ENCODE measurements around the gene APOL3. TPM values are rescaled to one million over a fixed set of nuclear protein-coding genes. Genes with fewer than 3 reads are reported as not detected.

APOL3 gene
- total RNA-seq, 1 experiment from 2014 or later, result 0.44 TPM

DNA sequence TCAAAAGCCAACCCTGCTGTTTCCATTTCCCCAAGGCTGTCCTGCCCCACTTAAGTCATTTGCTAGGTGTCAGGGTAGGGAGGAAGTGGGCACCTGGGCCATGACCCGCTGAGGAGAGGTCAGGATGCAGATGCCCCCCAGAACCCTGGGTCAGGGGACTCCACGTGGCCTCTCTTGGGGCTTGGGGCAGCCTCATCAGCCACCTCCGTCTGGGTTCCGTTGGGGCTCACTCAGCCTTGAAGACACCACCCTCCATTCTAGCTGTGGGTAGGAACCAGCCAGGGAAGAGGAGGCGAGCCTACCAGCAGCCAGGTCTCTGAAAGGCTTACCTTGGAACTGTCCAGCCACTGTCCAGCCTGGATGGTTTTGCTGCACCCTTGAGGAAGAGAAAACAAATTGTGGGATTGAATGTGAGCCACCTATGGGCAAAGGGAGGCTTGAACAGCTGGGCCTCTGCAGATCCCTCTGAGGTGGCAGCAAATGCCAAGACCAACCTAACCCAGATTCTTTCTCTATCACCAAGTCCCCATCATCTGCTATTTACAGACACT, 38.5 kb upstream of the APOL3 start:
- no peaks in the 10 kb centered on the region for H3K4me1 Mint-ChIP-seq (ENCODE audit: insufficient read depth, unreplicated experiment)
- BruUV-seq (replicated peaks), result no TSS peak
- CTCF ChIA-PET, result no interaction called here

GRCh38 chr22:36198536-36198935, 38.0 kb upstream of the APOL3 start:
- ChIA-PET CTCF (no interaction called here), POLR2A (interaction anchor here (1.1 kb wide), 1 partner anchor 41 kb away, joined by 6 read pairs; the partner anchor contains the start of gene APOL2)
- DNase-seq (ENCODE audit: unreplicated experiment), result no peak
- Mint-ChIP-seq H3K4me3 (ENCODE audit: unreplicated experiment) (no peak overlapping the region), H3K4me1 (ENCODE audit: insufficient read depth, unreplicated experiment) (no peaks in the 10 kb centered on the region), H3K27ac (ENCODE audit: low read depth, unreplicated experiment) (no peak overlapping the region), H3K36me3 (ENCODE audit: insufficient read depth, unreplicated experiment) (no peaks in the 10 kb centered on the region), H3K9me3 (ENCODE audit: unreplicated experiment) (no peaks in the 10 kb centered on the region), H3K27me3 (ENCODE audit: insufficient read depth, unreplicated experiment) (peaks cover 26% of the 10 kb centered on the region)
- intact Hi-C loops (cut with micrococcal nuclease), result loop anchor here (5.0 kb wide), 2 partner anchors 39 to 79 kb away; partner anchors contain the start of gene APOL2
- BruUV-seq (replicated peaks), result no TSS peak
- TF ChIP-seq, protein P1, sequence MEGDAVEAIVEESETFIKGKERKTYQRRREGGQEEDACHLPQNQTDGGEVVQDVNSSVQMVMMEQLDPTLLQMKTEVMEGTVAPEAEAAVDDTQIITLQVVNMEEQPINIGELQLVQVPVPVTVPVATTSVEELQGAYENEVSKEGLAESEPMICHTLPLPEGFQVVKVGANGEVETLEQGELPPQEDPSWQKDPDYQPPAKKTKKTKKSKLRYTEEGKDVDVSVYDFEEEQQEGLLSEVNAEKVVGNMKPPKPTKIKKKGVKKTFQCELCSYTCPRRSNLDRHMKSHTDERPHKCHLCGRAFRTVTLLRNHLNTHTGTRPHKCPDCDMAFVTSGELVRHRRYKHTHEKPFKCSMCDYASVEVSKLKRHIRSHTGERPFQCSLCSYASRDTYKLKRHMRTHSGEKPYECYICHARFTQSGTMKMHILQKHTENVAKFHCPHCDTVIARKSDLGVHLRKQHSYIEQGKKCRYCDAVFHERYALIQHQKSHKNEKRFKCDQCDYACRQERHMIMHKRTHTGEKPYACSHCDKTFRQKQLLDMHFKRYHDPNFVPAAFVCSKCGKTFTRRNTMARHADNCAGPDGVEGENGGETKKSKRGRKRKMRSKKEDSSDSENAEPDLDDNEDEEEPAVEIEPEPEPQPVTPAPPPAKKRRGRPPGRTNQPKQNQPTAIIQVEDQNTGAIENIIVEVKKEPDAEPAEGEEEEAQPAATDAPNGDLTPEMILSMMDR (IDR thresholded peaks at IDR 0.05; ENCODE audit: unreplicated experiment), result no peak

More for the DNA sequence above, 38.5 kb upstream of the APOL3 start:
- DNase-seq (ENCODE audit: unreplicated experiment), result no peak
- POLR2A ChIA-PET, result interaction anchor here (0.7 kb wide), 1 partner anchor 275 kb away, joined by 3 read pairs; no protein-coding TSS in a partner anchor
- Mint-ChIP-seq H3K4me3 (ENCODE audit: unreplicated experiment) (no peak overlapping the region), H3K27me3 (ENCODE audit: insufficient read depth, unreplicated experiment) (peaks cover 21% of the 10 kb centered on the region), H3K9me3 (ENCODE audit: unreplicated experiment) (no peaks in the 10 kb centered on the region), H3K36me3 (ENCODE audit: insufficient read depth, unreplicated experiment) (no peaks in the 10 kb centered on the region), H3K27ac (ENCODE audit: low read depth, unreplicated experiment) (no peak overlapping the region)
- TF ChIP-seq, protein P1 (IDR thresholded peaks at IDR 0.05; ENCODE audit: unreplicated experiment), result no peak
- intact Hi-C loops (cut with micrococcal nuclease), result loop anchor here (5.0 kb wide), 2 partner anchors 38 to 78 kb away; partner anchors contain the start of gene APOL2

GRCh38 chr22:36197514-36198146, 37.1 kb upstream of the APOL3 start:
- no peak for DNase-seq (ENCODE audit: unreplicated experiment)
- H3K4me3 Mint-ChIP-seq (ENCODE audit: unreplicated experiment), result no peak overlapping the region
- H3K27ac Mint-ChIP-seq (ENCODE audit: low read depth, unreplicated experiment), result no peak overlapping the region
- no peaks in the 10 kb centered on the region for H3K9me3 Mint-ChIP-seq (ENCODE audit: unreplicated experiment)
- POLR2A ChIA-PET, result interaction anchor here (0.6 to 1.1 kb wide), 2 partner anchors 42 to 90 kb away, joined by 3 to 6 read pairs; partner anchors contain the start of gene APOL2
- no peaks in the 10 kb centered on the region for H3K4me1 Mint-ChIP-seq (ENCODE audit: insufficient read depth, unreplicated experiment)
- TF ChIP-seq, protein P1 (IDR thresholded peaks at IDR 0.05; ENCODE audit: unreplicated experiment), result no peak
- intact Hi-C loops (cut with micrococcal nuclease), result loop anchor here (5.0 kb wide), 2 partner anchors 40 to 80 kb away; partner anchors contain the start of gene APOL2
- H3K36me3 Mint-ChIP-seq (ENCODE audit: insufficient read depth, unreplicated experiment), result no peaks in the 10 kb centered on the region
- H3K27me3 Mint-ChIP-seq (ENCODE audit: insufficient read depth, unreplicated experiment), result peaks cover 31% of the 10 kb centered on the region
- CTCF ChIA-PET, result interaction anchor here (0.7 to 0.8 kb wide), 2 partner anchors 12 to 39 kb away, joined by 3 to 4 read pairs; no protein-coding TSS in a partner anchor
- BruUV-seq (replicated peaks), result no TSS peak

GRCh38 chr22:36197065-36197440, 36.5 kb upstream of the APOL3 start:
- DNase-seq (ENCODE audit: unreplicated experiment), result no peak
- Mint-ChIP-seq H3K27ac (ENCODE audit: low read depth, unreplicated experiment) (no peak overlapping the region), H3K27me3 (ENCODE audit: insufficient read depth, unreplicated experiment) (peaks cover 31% of the 10 kb centered on the region), H3K4me3 (ENCODE audit: unreplicated experiment) (no peak overlapping the region), H3K4me1 (ENCODE audit: insufficient read depth, unreplicated experiment) (no peaks in the 10 kb centered on the region), H3K36me3 (ENCODE audit: insufficient read depth, unreplicated experiment) (no peaks in the 10 kb centered on the region), H3K9me3 (ENCODE audit: unreplicated experiment) (no peaks in the 10 kb centered on the region)
- ChIA-PET POLR2A (interaction anchor here (0.6 kb wide), 1 partner anchor 91 kb away, joined by 3 read pairs; no protein-coding TSS in a partner anchor), CTCF (interaction anchor here (0.8 kb wide), 1 partner anchor 11 kb away, joined by 3 read pairs; no protein-coding TSS in a partner anchor)
- intact Hi-C loops (cut with micrococcal nuclease), result loop anchor here (5.0 kb wide), 2 partner anchors 40 to 80 kb away; partner anchors contain the start of gene APOL2
- TF ChIP-seq, protein P1 (IDR thresholded peaks at IDR 0.05; ENCODE audit: unreplicated experiment), result no peak
- BruUV-seq (replicated peaks), result no TSS peak

Measured in MCF 10A (cell line).